NT2/D1 (cell line): ENCODE data around the gene SVEP1.

ENCODE experiments used
- SUZ12 ChIP-seq: IDR thresholded peaks from 2 replicates; pipeline ENCODE4 v1.6.1; 2011; ENCODE audit not compliant: insufficient read length, insufficient read depth; ENCODE audit errors: extremely low read depth
- YY1 ChIP-seq: IDR thresholded peaks from 2 replicates; pipeline ENCODE4 v1.6.1; 2011; ENCODE audit not compliant: insufficient read length, insufficient read depth

GRCh38 chr9:110329639-110330230 is 249.8 kb downstream of the SVEP1 start:
- no peak for TF ChIP-seq SUZ12
- TF ChIP-seq YY1: no peak
